Activated CD4-positive, alpha-beta T cell treated with anti-CD3 and anti-CD28 coated beads, Interleukin-2, amount 10 ng/mL, durations not matched to agents 24 days and 14 days (primary cell): ENCODE measurements around the gene RAD51B. TPM values are rescaled to one million over a fixed set of nuclear protein-coding genes. Genes with fewer than 3 reads are reported as not detected.

Experiments
- DNase-seq: peaks from one replicate; pipeline ENCODE4 v3.0.0; 2022
- H3K27ac Mint-ChIP-seq: one replicate; pipeline ENCODE4 v1.8.0; 2022; ENCODE audit warnings: mild to moderate bottlenecking, mixed read lengths
- H3K27me3 Mint-ChIP-seq: one replicate; pipeline ENCODE4 v1.8.0; 2022; ENCODE audit warnings: mixed read lengths
- H3K36me3 Mint-ChIP-seq: one replicate; pipeline ENCODE4 v1.8.0; 2022; ENCODE audit warnings: low read depth, mild to moderate bottlenecking, mixed read lengths
- H3K4me1 Mint-ChIP-seq: one replicate; pipeline ENCODE4 v1.8.0; 2021; ENCODE audit warnings: mixed read lengths
- H3K4me3 Mint-ChIP-seq: one replicate; pipeline ENCODE4 v1.8.0; 2022; ENCODE audit warnings: mild to moderate bottlenecking, moderate library complexity, mixed read lengths
- H3K9me3 Mint-ChIP-seq: one replicate; pipeline ENCODE4 v1.8.0; 2021; ENCODE audit warnings: mixed read lengths
- intact Hi-C: fragments of 100-400 bp; cut with micrococcal nuclease; formaldehyde crosslinking; loops from one replicate; pipeline ENCODE4 v1.15.1; 2023
- total RNA-seq: library from RNA; stranded (reverse); gene quantifications from 2 replicates; pipeline ENCODE4 v1.2.3, GENCODE V29; 2022

The RAD51B gene
- total RNA-seq, 1 donor from 2014 or later = 29.3 TPM

DNA sequence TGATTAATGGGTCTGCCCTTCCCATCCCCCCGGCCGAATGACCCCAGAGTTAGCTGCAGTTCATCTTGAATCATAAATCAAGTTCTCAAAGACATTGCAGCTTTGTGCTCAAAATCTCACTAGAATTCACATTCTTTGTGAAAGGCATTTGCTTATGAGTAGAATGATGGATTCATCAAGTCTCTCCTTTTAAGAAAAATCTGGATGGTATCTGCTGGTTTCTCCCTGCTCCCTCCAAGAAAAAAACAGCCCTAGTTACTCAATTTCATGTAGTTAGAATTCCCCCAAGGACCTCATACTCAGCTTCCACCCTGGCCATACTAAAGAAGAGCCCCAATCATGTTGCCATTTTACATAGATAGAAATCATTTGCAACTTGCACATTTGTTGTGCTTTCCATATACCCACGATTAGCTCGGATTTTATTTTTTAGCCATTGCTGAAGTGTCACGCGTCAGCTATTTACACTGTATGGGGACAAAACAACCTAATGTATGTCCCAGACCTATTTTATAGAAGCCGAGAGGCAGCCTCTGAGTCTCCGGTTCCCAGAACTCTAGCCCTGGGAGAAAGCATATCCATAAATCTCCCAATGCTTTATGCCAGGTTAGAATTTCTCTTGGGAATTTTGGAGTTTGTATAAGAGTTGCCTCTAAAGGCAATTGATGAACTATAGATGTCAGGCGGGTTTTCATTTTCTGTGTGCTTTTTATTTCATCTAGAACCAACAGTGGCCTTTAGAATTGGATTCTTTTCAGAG, 673.8 kb downstream of the RAD51B start:
- intact Hi-C loops = no loop called here
- no peak for DNase-seq
- peaks cover 9% of the 10 kb centered on the region for H3K4me1 Mint-ChIP-seq
- H3K9me3 Mint-ChIP-seq = peaks cover 6% of the 10 kb centered on the region
- H3K27ac Mint-ChIP-seq = no peak overlapping the region
- H3K27me3 Mint-ChIP-seq = peaks cover 2% of the 10 kb centered on the region
- H3K36me3 Mint-ChIP-seq = peaks cover 2% of the 10 kb centered on the region
- no peak overlapping the region for H3K4me3 Mint-ChIP-seq

GRCh38 chr14:68495101-68496039, 675.8 kb downstream of the RAD51B start:
- intact Hi-C loops = no loop called here
- H3K27me3 Mint-ChIP-seq = peaks cover 2% of the 10 kb centered on the region
- H3K4me3 Mint-ChIP-seq = no peak overlapping the region
- H3K9me3 Mint-ChIP-seq = peaks cover 6% of the 10 kb centered on the region
- DNase-seq = no peak
- H3K36me3 Mint-ChIP-seq = peaks cover 2% of the 10 kb centered on the region
- peaks cover 6% of the 10 kb centered on the region for H3K4me1 Mint-ChIP-seq
- H3K27ac Mint-ChIP-seq = no peak overlapping the region

- H3K27me3 Mint-ChIP-seq = peaks cover 2% of the 10 kb centered on the region
- no peak for DNase-seq
- peaks cover 6% of the 10 kb centered on the region for H3K4me1 Mint-ChIP-seq
- H3K27ac Mint-ChIP-seq = no peak overlapping the region
- intact Hi-C loops = no loop called here
- peaks cover 6% of the 10 kb centered on the region for H3K9me3 Mint-ChIP-seq
- peaks cover 2% of the 10 kb centered on the region for H3K36me3 Mint-ChIP-seq
- H3K4me3 Mint-ChIP-seq = no peak overlapping the region
Observed at GRCh38 chr14:68497011-68497410, 677.4 kb downstream of the RAD51B start.

DNA sequence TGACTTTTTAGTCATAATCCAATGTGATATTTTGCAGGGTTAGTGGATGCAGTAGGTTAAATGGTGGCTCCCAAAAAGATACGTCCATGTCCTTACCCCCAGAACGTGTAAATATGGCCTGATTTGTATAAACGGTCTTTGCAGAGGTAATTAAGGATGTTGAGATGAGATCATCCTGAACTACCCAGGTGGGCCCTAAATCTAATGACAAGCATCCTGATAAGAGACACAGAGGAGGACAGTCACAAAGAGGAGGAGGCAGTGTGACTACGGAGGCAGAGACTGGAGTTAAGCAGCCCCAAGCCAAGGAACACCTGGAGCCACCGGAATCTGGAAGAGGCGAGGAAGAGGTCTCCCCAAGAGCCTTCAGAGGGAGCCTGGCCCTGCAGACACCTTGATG, 679.9 kb downstream of the RAD51B start:
- H3K36me3 Mint-ChIP-seq = peaks cover 2% of the 10 kb centered on the region
- no peak for DNase-seq
- intact Hi-C loops = no loop called here
- H3K27me3 Mint-ChIP-seq = peaks cover 1% of the 10 kb centered on the region
- H3K27ac Mint-ChIP-seq = no peak overlapping the region
- H3K4me1 Mint-ChIP-seq = peaks cover 7% of the 10 kb centered on the region
- H3K4me3 Mint-ChIP-seq = no peak overlapping the region
- H3K9me3 Mint-ChIP-seq = peaks cover 6% of the 10 kb centered on the region

DNA sequence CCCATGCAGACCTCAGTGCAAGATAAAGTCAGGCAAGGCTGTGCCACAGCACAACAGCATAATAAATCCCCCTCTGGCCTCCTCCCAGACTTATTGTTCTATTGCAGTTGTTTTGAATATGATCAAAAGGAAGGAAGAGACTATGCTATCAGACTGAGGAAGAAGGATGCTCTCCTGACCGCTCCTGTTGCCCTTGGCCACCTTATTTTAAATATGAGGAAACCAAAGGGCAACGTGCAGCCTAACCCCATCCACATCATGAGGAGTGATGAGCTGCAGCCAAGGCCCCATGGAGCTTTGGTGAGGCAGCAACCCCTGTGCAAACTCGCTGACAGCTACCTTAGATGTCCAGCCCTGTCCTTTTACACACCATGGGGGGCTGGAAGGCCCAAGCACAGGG, 681.6 kb downstream of the RAD51B start:
- H3K4me3 Mint-ChIP-seq = no peak overlapping the region
- DNase-seq = no peak
- H3K9me3 Mint-ChIP-seq = peaks cover 6% of the 10 kb centered on the region
- no peak overlapping the region for H3K27ac Mint-ChIP-seq
- H3K36me3 Mint-ChIP-seq = peaks cover 2% of the 10 kb centered on the region
- intact Hi-C loops = no loop called here
- H3K27me3 Mint-ChIP-seq = no peaks in the 10 kb centered on the region
- peaks cover 5% of the 10 kb centered on the region for H3K4me1 Mint-ChIP-seq

GRCh38 chr14:68501614-68502052, 682.1 kb downstream of the RAD51B start:
- H3K27ac Mint-ChIP-seq = no peak overlapping the region
- H3K36me3 Mint-ChIP-seq = peaks cover 2% of the 10 kb centered on the region
- H3K4me3 Mint-ChIP-seq = no peak overlapping the region
- intact Hi-C loops = no loop called here
- peaks cover 2% of the 10 kb centered on the region for H3K9me3 Mint-ChIP-seq
- peaks cover 9% of the 10 kb centered on the region for H3K4me1 Mint-ChIP-seq
- H3K27me3 Mint-ChIP-seq = no peaks in the 10 kb centered on the region
- no peak for DNase-seq

- Mint-ChIP-seq H3K4me3 (no peak overlapping the region), H3K27me3 (no peaks in the 10 kb centered on the region), H3K27ac (no peak overlapping the region), H3K4me1 (peaks cover 15% of the 10 kb centered on the region), H3K36me3 (peaks cover 2% of the 10 kb centered on the region), H3K9me3 (peaks cover 2% of the 10 kb centered on the region)
- no peak for DNase-seq
- intact Hi-C loops = no loop called here
Observed at GRCh38 chr14:68502230-68502629, 682.7 kb downstream of the RAD51B start.

- Mint-ChIP-seq H3K4me3 (no peak overlapping the region), H3K36me3 (no peaks in the 10 kb centered on the region), H3K4me1 (peaks cover 24% of the 10 kb centered on the region), H3K9me3 (no peaks in the 10 kb centered on the region), H3K27me3 (no peaks in the 10 kb centered on the region), H3K27ac (peak overlapping the region; percentile 21)
- no peak for DNase-seq
- intact Hi-C loops = no loop called here
Observed at GRCh38 chr14:68503186-68503825, 683.7 kb downstream of the RAD51B start.

DNA sequence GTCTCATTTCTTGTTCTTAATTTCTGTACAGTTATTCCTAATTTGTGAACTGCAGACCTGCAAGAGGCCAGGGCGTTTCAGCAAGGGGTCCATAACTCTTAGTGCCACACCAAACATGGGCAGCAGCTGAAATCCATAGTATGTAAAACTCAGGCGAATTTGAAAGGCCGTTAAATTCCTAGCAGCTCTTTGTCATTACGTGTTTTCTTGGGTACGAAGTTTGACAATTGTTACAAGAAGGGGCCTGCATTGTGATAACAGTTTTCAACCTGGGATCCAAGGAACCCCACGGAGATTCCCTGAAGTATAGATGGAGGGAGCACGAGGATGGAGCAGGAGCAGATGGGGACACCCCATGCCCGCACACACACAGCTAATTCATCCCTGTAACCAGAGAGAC, 685.3 kb downstream of the RAD51B start:
- Mint-ChIP-seq H3K36me3 (no peaks in the 10 kb centered on the region), H3K9me3 (no peaks in the 10 kb centered on the region)
- intact Hi-C loops = no loop called here

GRCh38 chr14:68506021-68506644, 686.6 kb downstream of the RAD51B start:
- H3K4me1 Mint-ChIP-seq = peaks cover 24% of the 10 kb centered on the region
- H3K4me3 Mint-ChIP-seq = peak overlapping the region; percentile 31
- H3K9me3 Mint-ChIP-seq = no peaks in the 10 kb centered on the region
- no peak for DNase-seq
- no peaks in the 10 kb centered on the region for H3K27me3 Mint-ChIP-seq
- intact Hi-C loops = no loop called here
- no peaks in the 10 kb centered on the region for H3K36me3 Mint-ChIP-seq
- peak overlapping the region; percentile 65 for H3K27ac Mint-ChIP-seq

More for the DNA sequence above, 685.3 kb downstream of the RAD51B start:
- Mint-ChIP-seq H3K27me3 (no peaks in the 10 kb centered on the region), H3K27ac (no peak overlapping the region), H3K4me3 (no peak overlapping the region), H3K4me1 (peaks cover 24% of the 10 kb centered on the region)
- DNase-seq = no peak

GRCh38 chr14:68506645-68507419, 687.3 kb downstream of the RAD51B start:
- peak overlapping the region; percentile 31 for H3K4me3 Mint-ChIP-seq
- H3K36me3 Mint-ChIP-seq = no peaks in the 10 kb centered on the region
- H3K9me3 Mint-ChIP-seq = no peaks in the 10 kb centered on the region
- peak overlapping the region; percentile 65 for H3K27ac Mint-ChIP-seq
- peak; percentile 62 for DNase-seq
- H3K4me1 Mint-ChIP-seq = peaks cover 24% of the 10 kb centered on the region
- H3K27me3 Mint-ChIP-seq = no peaks in the 10 kb centered on the region
- intact Hi-C loops = no loop called here

DNA sequence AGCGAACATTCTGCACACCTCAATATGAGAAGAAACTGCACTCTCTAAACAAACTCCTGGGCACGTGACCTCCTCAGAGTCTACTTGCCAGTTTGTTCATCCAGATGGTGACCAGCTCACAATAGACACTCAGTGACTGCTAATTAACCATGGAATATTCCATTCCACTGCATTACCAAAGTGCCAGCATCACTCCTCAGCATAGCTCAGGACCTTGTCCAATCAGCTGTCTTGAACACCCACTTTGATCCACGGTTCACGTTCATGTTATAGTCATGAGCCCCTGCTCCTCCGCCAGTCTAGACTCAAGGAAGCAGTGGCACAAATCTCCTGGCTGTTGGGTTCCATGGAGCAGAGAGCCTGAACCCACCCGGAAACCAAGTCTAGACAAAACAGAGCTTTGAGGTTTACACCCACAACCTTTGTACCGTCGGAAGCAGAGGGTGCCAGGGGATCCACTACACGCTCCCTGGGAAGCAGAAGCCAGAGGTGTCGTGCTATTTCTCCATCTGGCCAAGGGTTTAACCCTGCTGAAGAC, 688.0 kb downstream of the RAD51B start:
- Mint-ChIP-seq H3K4me1 (peaks cover 25% of the 10 kb centered on the region), H3K27ac (peak overlapping the region; percentile 65), H3K27me3 (no peaks in the 10 kb centered on the region), H3K4me3 (no peak overlapping the region), H3K9me3 (no peaks in the 10 kb centered on the region), H3K36me3 (no peaks in the 10 kb centered on the region)
- DNase-seq = no peak
- intact Hi-C loops = no loop called here

DNA sequence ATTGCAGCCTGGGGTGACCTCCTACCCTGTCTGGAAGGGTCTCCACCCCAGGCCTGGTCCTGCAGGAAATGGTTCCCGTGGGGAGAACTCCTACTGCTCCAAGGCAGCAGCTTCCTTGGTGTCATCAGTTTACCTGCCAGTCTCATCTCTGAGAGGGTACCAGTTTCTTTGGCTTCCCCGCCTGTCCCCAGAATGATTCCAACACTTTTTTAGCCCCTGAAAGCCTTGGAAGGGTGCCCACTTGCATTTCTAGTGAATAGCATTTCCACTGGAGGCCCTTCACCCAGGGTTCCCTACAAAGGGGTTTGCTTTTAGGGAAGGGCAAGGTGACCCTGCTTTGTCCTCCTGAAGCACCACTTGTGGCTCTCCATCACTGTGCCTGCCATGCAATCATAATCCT, 689.0 kb downstream of the RAD51B start:
- DNase-seq = no peak
- no peak overlapping the region for H3K27ac Mint-ChIP-seq
- no peaks in the 10 kb centered on the region for H3K36me3 Mint-ChIP-seq
- no peaks in the 10 kb centered on the region for H3K27me3 Mint-ChIP-seq
- H3K4me3 Mint-ChIP-seq = no peak overlapping the region
- H3K4me1 Mint-ChIP-seq = peaks cover 31% of the 10 kb centered on the region
- no peaks in the 10 kb centered on the region for H3K9me3 Mint-ChIP-seq
- intact Hi-C loops = no loop called here
